ENCODE data around the gene SUSD4.

SUSD4 gene

GRCh38 chr1:223188618-223189356 is 175.2 kb downstream of the SUSD4 start:
- no peak for DNase-seq

- no peak for DNase-seq
These were observed 177.2 kb downstream of the SUSD4 start for GRCh38 chr1:223186800-223187199.

- DNase-seq = no peak
These were observed 180.6 kb downstream of the SUSD4 start for GRCh38 chr1:223183268-223183862.

- DNase-seq = peak in 2 of 56 donors; percentile 9 to 13
These were observed 183.2 kb downstream of the SUSD4 start for GRCh38 chr1:223180731-223181321.

- DNase-seq = no peak
These were observed 184.2 kb downstream of the SUSD4 start for GRCh38 chr1:223179786-223180185.

GRCh38 chr1:223179280-223179679 is 184.7 kb downstream of the SUSD4 start:
- DNase-seq = no peak

GRCh38 chr1:223177681-223178080 is 186.3 kb downstream of the SUSD4 start:
- peak in 9 of 56 donors; percentile 2 to 55 (median 14) for DNase-seq

- DNase-seq = no peak
These were observed 187.5 kb downstream of the SUSD4 start for GRCh38 chr1:223176437-223176836.

- peak in 6 of 56 donors; percentile 9 to 51 (median 18) for DNase-seq
These were observed 188.3 kb downstream of the SUSD4 start for GRCh38 chr1:223175633-223176032.

- no peak for DNase-seq
These were observed 188.9 kb downstream of the SUSD4 start for GRCh38 chr1:223175032-223175431.

Measured in amygdala (tissue), 56 donors.